Sigmoid colon (tissue), 7 donors: ENCODE data around the gene CMSS1. TPM values are rescaled to one million over a fixed set of nuclear protein-coding genes. Genes with fewer than 3 reads are reported as not detected.

Experiments used
- DNase-seq: peaks from one replicate; pipeline ENCODE4 v3.0.0-alpha.2; 2019
- H3K27ac ChIP-seq, 4 donors: fragments of 200-600 bp; sonication (generic); one replicate each; pipeline ENCODE4 v1.5.1; 2016 to 2019; ENCODE audit warnings: mild to moderate bottlenecking in 1 of 4
- H3K27me3 ChIP-seq, 3 donors: fragments of 200-600 bp; sonication (generic); one replicate each; pipeline ENCODE4 v1.5.1; 2019; ENCODE audit warnings: mild to moderate bottlenecking in 1 of 3
- H3K36me3 ChIP-seq, 4 donors: fragments of 200-600 bp; sonication (generic); one replicate each; pipeline ENCODE4 v1.5.1; 2016 to 2019
- H3K4me1 ChIP-seq, 4 donors: fragments of 200-600 bp; sonication (generic); one replicate each; pipeline ENCODE4 v1.5.1; 2017 to 2019
- H3K4me3 ChIP-seq, 4 donors: fragments of 200-600 bp; sonication (generic); one replicate each; pipeline ENCODE4 v1.5.1; 2017 to 2019; ENCODE audit warnings: mild to moderate bottlenecking in 2 of 4, moderate library complexity in 1 of 4
- H3K9me3 ChIP-seq, 4 donors: fragments of 200-600 bp in 3 of 4; sonication (generic) in 3 of 4; one replicate each; pipeline versions ENCODE4 v1.5.1 to v1.6.1; 2013 to 2019
- EP300 ChIP-seq, 4 donors: sonication (generic); formaldehyde crosslinking; IDR thresholded peaks; one replicate each; pipeline ENCODE4 v1.6.1; 2017; ENCODE audit warnings: antibody characterized with exemption in 4 of 4
- POLR2A ChIP-seq, 2 donors: fragments of 450-650 bp; IDR thresholded peaks; one replicate each; pipeline ENCODE4 v1.6.1; 2016; ENCODE audit warnings: antibody characterized with exemption in 2 of 2, mild to moderate bottlenecking in 2 of 2, moderate library complexity in 2 of 2
- POLR2AphosphoS5 ChIP-seq, 4 donors: sonication (generic); formaldehyde crosslinking; IDR thresholded peaks; one replicate each; pipeline ENCODE4 v1.6.1; 2017; ENCODE audit warnings: antibody characterized with exemption in 4 of 4
- WGBS, 2 donors: extraction: QIAGEN DNeasy Blood & Tissue Kit; methylation state at CpG; one replicate each; pipeline ENCODE4 v1.1.7; 2013; 5-methylcytosine and 5-hydroxymethylcytosine counted together
- intact Hi-C: fragments of 100-400 bp; cut with DNase I; formaldehyde crosslinking; loops from one replicate; pipeline ENCODE4 v1.15.1; 2023
- polyA plus RNA-seq, 3 donors: library from polyadenylated mRNA; stranded (reverse); fragments of 200-250 nt; gene quantifications; one replicate each; pipeline ENCODE4 v1.2.3, GENCODE V29; 2013
- total RNA-seq, 4 donors: library from RNA; depleted of rRNA; stranded (reverse); fragments of >200 nt; gene quantifications; one replicate each; pipeline ENCODE4 v1.1.0, GENCODE V29; 2016
- TF ChIP-seq, protein P1 (sequence below), 4 experiments: fragments of 450-650 bp in 3 of 4; fragments of 200-600 bp in 1 of 4; IDR thresholded peaks; one replicate each; pipeline ENCODE4 v1.5.1; 2016 to 2019; ENCODE audit warnings: antibody characterized with exemption in 4 of 4, mild to moderate bottlenecking in 3 of 4, moderate library complexity in 2 of 4
- donor health status: healthy with polysubstance abuse.
- donor health status: Bipolar disorder and iron deficiency.
- donor health status: healthy.

CMSS1 gene
- total and polyA plus RNA-seq, 7 donors, result 6.0 to 19.4 (median 13.9) TPM

DNA sequence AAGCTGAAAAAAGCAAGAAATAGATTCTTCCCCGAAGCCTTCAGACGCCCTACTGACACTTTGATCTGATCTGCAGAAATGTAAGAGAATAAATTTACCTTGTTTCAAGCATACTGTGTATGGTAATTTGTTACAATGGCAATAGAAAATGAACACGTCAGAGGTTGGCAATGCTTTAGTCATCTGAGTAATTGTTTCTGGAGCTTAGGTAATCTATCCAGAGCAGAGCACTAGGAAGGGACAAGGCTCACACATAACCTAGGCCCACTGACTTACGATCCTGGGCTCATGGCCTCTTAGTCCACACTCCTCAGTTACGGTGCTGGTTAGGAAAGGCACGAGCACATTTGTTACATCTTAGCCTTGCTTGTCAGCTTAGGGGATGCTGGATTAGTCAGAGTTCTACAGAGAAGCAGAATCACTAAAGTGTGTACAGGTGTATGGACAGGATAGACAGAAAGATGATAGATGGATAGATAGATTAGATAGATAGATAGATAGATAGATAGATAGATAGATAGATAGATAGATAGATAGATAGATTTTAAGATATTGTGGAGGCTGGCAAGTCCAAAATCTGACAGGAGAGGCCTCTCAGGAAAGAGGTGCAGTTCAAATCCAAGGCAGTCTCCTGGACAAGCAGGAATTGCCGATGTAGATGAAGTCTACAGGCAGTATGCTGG, 396.4 kb downstream of the CMSS1 start:
- 90 to 91% methylated on average over 7 of the region's 7 CpGs for WGBS, 2 donors
- DNase-seq, result no peak
- peak overlapping the region in 2 of 4 donors; percentile 10 to 53 for H3K27ac ChIP-seq
- H3K9me3 ChIP-seq, result no peaks in the 10 kb centered on the region
- no peaks in the 10 kb centered on the region for H3K36me3 ChIP-seq
- H3K4me3 ChIP-seq, result no peak overlapping the region
- peaks cover 0 to 25% (median 20%) of the 10 kb centered on the region in 4 donors for H3K4me1 ChIP-seq
- intact Hi-C loops, result no loop called here
- no peaks in the 10 kb centered on the region for H3K27me3 ChIP-seq
- TF ChIP-seq POLR2AphosphoS5 (IDR thresholded peaks at IDR 0.05), result no peak

DNA sequence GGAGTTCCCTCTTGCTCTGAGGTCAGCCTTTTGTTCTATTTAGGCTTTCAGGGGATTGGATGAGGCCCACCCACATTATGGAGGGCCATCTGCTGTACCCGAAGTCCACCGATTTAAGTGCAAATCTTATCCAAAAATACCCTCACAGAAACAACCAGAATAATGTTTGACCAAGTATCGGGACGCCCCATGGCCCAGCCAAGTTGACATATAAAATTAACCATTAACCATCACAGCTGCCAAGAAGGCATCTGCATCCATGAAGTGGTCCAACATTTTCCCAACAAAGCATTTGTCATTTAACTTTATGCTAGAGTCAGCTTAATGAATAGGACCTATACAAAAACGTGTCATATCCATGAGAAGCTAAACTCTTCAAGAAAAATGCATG, 396.9 kb downstream of the CMSS1 start:
- Histone ChIP-seq H3K27ac (peak overlapping the region in 2 of 4 donors; percentile 10 to 53), H3K4me3 (no peak overlapping the region), H3K36me3 (no peaks in the 10 kb centered on the region), H3K4me1 (peaks cover 0 to 24% (median 19%) of the 10 kb centered on the region in 4 donors), H3K9me3 (no peaks in the 10 kb centered on the region), H3K27me3 (no peaks in the 10 kb centered on the region)
- TF ChIP-seq, protein P1, sequence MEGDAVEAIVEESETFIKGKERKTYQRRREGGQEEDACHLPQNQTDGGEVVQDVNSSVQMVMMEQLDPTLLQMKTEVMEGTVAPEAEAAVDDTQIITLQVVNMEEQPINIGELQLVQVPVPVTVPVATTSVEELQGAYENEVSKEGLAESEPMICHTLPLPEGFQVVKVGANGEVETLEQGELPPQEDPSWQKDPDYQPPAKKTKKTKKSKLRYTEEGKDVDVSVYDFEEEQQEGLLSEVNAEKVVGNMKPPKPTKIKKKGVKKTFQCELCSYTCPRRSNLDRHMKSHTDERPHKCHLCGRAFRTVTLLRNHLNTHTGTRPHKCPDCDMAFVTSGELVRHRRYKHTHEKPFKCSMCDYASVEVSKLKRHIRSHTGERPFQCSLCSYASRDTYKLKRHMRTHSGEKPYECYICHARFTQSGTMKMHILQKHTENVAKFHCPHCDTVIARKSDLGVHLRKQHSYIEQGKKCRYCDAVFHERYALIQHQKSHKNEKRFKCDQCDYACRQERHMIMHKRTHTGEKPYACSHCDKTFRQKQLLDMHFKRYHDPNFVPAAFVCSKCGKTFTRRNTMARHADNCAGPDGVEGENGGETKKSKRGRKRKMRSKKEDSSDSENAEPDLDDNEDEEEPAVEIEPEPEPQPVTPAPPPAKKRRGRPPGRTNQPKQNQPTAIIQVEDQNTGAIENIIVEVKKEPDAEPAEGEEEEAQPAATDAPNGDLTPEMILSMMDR (IDR thresholded peaks at IDR 0.05), result no peak
- TF ChIP-seq POLR2A (IDR thresholded peaks at IDR 0.05) (no peak), EP300 (IDR thresholded peaks at IDR 0.05) (no peak), POLR2AphosphoS5 (IDR thresholded peaks at IDR 0.05) (no peak)
- 38 to 65% methylated on average over 5 of the region's 5 CpGs for WGBS, 2 donors
- no peak for DNase-seq
- intact Hi-C loops, result no loop called here

DNA sequence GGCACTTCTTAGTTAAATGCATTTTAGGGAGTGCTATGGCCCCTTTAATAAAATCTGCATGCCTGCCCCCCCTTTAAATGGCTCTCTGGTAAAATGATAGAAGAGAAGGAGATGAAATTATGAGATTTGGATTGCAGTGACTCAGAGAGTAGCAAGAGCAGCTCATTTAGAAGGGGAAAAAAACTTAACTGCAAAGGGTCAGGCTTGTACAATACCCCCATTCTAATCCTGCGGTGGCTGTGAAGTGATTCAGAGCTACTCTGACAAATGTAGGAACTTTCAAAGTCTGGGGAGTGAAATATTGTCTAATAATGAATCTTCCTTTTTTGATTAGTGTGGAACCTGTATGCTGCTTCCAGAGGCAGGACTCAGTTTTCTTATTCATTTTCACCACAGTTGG, 399.1 kb downstream of the CMSS1 start:
- Histone ChIP-seq H3K9me3 (no peaks in the 10 kb centered on the region), H3K4me1 (peaks cover 0 to 4% (median under 1%) of the 10 kb centered on the region in 4 donors), H3K36me3 (no peaks in the 10 kb centered on the region), H3K4me3 (no peak overlapping the region), H3K27me3 (no peaks in the 10 kb centered on the region), H3K27ac (peak overlapping the region in 1 of 4 donors; percentile 42)
- 85 to 87% methylated on average over 1 of the region's 1 CpG for WGBS, 2 donors
- DNase-seq, result no peak
- intact Hi-C loops, result no loop called here
- TF ChIP-seq POLR2AphosphoS5 (IDR thresholded peaks at IDR 0.05) (no peak), EP300 (IDR thresholded peaks at IDR 0.05) (no peak), POLR2A (IDR thresholded peaks at IDR 0.05) (no peak)
- TF ChIP-seq, protein P1 (IDR thresholded peaks at IDR 0.05), result no peak

DNA sequence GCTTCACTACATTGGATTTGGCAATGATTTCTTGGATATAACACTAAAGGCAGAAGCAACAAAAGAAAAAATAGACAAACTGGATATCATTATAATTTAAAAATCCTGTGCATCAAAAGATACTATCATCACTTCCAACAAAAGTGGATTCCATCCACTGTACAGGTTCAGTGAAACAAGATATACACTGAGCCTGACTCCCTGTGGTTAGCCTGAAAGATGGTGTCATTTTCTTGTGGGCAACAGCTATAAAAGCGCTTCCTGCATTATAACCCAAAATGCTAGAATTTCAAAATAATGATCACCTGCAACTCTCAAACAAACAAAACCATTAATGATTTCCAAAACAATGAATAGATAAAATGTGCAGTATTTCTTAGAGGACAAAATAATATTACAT, 403.5 kb downstream of the CMSS1 start:
- 95 to 96% methylated on average over 1 of the region's 1 CpG for whole genome bisulfite sequencing, 2 donors
- TF ChIP-seq POLR2AphosphoS5 (IDR thresholded peaks at IDR 0.05), result no peak
- TF ChIP-seq, protein P1 (IDR thresholded peaks at IDR 0.05), result no peak
- TF ChIP-seq POLR2A (IDR thresholded peaks at IDR 0.05), result no peak
- TF ChIP-seq EP300 (IDR thresholded peaks at IDR 0.05), result no peak
- no peaks in the 10 kb centered on the region for H3K9me3 ChIP-seq
- no peak overlapping the region for H3K4me3 ChIP-seq
- H3K27ac ChIP-seq, result no peak overlapping the region
- no peaks in the 10 kb centered on the region for H3K27me3 ChIP-seq
- H3K36me3 ChIP-seq, result no peaks in the 10 kb centered on the region
- no peaks in the 10 kb centered on the region for H3K4me1 ChIP-seq
- intact Hi-C loops, result no loop called here
- DNase-seq, result no peak

DNA sequence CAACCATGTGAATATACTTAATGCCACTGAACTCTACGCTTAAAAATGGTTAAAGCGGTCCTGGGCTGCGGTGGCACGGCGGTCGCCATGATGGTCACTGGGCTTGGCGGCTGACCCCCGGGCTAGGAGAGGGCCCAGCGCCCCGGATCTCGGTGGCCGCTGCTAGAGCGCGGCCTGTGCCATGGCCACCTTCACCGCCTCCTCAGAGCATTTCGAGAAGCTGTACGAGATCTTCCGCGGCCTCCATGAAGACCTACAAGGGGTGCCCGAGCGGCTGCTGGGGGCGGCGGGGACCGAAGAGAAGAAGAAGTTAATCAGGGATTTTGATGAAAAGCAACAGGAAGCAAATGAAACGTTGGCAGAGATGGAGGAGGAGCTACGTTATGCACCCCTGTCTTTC, 407.5 kb downstream of the CMSS1 start:
- TF ChIP-seq, protein P1 (IDR thresholded peaks at IDR 0.05), result no peak
- TF ChIP-seq POLR2A (IDR thresholded peaks at IDR 0.05), result no peak
- TF ChIP-seq EP300 (IDR thresholded peaks at IDR 0.05), result no peak
- no peak for TF ChIP-seq POLR2AphosphoS5 (IDR thresholded peaks at IDR 0.05)
- intact Hi-C loops, result no loop called here
- H3K36me3 ChIP-seq, result no peaks in the 10 kb centered on the region
- 94 to 96% methylated on average over 26 of the region's 26 CpGs for WGBS, 2 donors
- no peak overlapping the region for H3K27ac ChIP-seq
- no peak for DNase-seq
- H3K4me1 ChIP-seq, result peaks cover 0 to 7% (median 0%) of the 10 kb centered on the region in 4 donors
- H3K4me3 ChIP-seq, result no peak overlapping the region
- H3K27me3 ChIP-seq, result no peaks in the 10 kb centered on the region
- H3K9me3 ChIP-seq, result no peaks in the 10 kb centered on the region
